Stimulated activated CD8-positive, alpha-beta memory T cell treated with anti-CD3 and anti-CD28 coated beads, Interleukin-7, amount 100 ng/mL, for 1 hour (primary cell): ENCODE measurements around the gene C2orf69.

Experiments used
- DNase-seq, 2 donors: peaks; one replicate each; pipeline ENCODE4 v3.0.0-alpha.2; 2020; ENCODE audit warnings: low read depth in 2 of 2

C2orf69 gene

DNA sequence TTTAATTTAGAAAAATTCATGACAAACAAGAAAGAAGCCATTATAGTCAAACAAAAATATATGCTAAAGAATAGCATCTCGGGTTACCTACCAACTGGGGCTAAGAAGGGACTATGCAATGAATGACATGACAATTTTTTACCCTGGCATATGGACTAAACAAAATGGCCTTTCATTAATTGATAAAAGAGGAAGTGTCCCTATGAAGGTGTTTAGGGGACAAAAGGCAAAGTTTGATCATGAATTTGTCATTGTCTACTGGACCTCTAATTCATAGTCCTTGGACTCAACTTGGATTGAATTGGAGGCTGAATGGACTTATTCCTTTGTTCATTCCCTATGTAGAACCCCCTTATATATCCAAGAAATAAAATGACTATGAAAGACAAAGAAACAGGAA is 57.0 kb downstream of the C2orf69 start:
- DNase-seq: no peak

DNA sequence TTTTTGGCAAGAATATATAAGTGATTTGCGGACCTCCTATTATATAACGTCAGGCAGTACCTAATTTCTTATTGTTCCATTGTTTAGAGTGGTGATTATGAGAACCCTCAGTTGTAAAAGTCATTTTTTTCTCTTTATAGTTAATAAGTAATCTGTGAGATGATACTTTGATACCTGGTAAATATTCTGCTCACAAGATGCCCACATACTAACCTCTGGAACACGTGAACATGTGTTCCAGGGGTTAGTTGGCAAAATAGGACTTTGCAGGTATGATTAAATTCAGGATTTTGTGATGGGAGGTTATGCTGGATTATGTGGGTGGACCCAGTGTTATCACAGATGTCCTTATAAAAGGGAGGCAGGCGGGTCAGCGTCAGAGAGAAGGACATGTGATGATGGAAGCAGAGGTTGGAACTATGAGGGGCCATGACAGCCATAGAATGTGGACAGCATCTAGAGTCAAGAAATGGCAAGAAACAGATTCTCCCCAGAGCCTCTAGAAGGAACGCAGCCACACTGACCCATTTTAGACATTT is 61.1 kb downstream of the C2orf69 start:
- DNase-seq: no peak

DNA sequence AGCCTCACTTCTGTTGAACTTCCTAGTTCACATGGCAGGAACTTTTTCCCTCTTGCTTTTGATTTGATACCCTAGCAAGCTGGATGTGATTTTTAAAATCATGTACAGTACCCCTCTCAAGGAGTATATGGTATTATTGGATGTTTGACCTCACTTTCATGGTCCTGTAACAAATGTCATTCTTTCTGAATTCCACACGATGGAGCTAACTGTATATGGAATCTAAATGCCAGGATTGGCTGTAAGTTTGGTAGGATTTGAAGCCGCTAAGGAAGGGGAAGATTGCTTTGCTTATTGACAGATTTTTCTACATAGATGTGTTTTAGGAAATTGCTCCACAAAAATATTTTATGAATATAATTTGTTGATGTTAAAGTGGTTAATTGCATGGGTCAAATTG is 62.6 kb downstream of the C2orf69 start:
- DNase-seq: no peak

DNA sequence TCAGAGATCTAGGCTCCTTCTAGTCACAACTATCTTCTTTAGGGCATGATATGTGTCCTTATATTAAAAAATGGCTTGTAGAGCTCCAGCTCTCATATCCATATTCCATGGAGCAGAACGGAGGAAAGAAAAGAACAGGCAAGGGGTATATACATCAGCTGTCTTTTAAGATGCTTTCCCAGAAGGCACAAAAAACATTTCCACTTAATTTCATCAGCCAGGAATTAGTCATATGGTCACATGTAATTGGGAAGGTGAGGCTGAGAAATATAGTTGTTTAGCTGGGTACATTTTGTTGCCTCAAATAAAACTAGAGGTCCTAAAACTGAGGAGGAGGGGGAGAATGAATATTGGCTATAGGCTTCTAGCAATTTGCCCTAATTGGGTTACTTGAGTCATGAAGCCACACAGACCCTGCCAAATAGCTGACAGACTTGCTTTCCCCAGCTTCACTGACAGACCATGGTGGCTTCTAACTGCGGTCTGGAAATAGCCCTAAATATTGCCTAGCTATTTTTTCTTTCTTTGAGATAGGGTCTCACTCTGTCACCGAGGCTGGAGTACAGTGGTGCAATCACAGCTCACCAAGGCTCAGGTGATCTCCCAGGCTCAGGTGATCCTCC is 64.3 kb downstream of the C2orf69 start:
- no peak for DNase-seq
